Keratinocyte (primary cell): ENCODE data around the gene SRA1.

Experiments used
- EZH2 ChIP-seq: IDR thresholded peaks from one replicate; pipeline ENCODE4 v1.6.1; 2012; ENCODE audit warnings: inconsistent platforms, mild to moderate bottlenecking, low read length, moderate library complexity
- TF ChIP-seq, protein P1 (sequence below), 3 experiments: IDR thresholded peaks in 1 of 3; conservative IDR thresholded peaks in 1 of 3; optimal IDR thresholded peaks in 1 of 3; 2 replicates in 2 of 3; 3 replicates in 1 of 3; pipeline versions ENCODE3 to v1.5.1; 2011; ENCODE audit warnings: low read length in 3 of 3, mild to moderate bottlenecking in 3 of 3, moderate library complexity in 2 of 3, control low read depth in 1 of 3, inconsistent platforms in 1 of 3; ENCODE audit not compliant: insufficient read depth in 2 of 3; ENCODE audit errors: extremely low read depth in 1 of 3

DNA sequence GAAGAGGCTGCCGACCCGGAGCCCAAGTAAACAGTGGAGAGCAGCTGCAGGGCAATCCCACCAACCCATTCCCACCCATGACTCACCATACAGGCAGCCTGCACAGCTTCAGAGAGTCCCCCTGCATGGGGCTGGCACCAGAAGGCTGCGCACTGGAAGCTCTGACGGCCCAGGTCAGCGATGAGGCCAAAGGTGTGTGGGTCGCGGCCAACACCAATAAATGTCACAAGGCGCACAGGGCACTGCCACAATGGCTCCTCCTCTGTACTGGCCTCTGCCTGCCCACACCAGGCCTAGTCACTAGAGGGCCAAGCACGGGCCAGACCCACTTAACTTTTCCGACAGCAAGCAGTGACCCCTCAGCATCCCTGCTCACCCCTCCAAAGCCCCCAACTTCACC is 3.0 kb upstream of the SRA1 start:
- TF ChIP-seq, protein P1, sequence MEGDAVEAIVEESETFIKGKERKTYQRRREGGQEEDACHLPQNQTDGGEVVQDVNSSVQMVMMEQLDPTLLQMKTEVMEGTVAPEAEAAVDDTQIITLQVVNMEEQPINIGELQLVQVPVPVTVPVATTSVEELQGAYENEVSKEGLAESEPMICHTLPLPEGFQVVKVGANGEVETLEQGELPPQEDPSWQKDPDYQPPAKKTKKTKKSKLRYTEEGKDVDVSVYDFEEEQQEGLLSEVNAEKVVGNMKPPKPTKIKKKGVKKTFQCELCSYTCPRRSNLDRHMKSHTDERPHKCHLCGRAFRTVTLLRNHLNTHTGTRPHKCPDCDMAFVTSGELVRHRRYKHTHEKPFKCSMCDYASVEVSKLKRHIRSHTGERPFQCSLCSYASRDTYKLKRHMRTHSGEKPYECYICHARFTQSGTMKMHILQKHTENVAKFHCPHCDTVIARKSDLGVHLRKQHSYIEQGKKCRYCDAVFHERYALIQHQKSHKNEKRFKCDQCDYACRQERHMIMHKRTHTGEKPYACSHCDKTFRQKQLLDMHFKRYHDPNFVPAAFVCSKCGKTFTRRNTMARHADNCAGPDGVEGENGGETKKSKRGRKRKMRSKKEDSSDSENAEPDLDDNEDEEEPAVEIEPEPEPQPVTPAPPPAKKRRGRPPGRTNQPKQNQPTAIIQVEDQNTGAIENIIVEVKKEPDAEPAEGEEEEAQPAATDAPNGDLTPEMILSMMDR (optimal IDR thresholded peaks at IDR 0.05 in 1 of 3, IDR thresholded peaks at IDR 0.05 in 1 of 3, conservative IDR thresholded peaks at IDR 0.05 in 1 of 3; ENCODE audit: extremely low read depth in 1 of 3, insufficient read depth in 2 of 3, low read length in 3 of 3) = no peak
- TF ChIP-seq EZH2 = no peak
